Small intestine (tissue), 7 donors: ENCODE data around the gene GAS2L3. TPM values are rescaled to one million over a fixed set of nuclear protein-coding genes. Genes with fewer than 3 reads are reported as not detected.

Experiments used
- DNase-seq, 2 donors: peaks; one replicate each; pipeline versions ENCODE4 v3.0.0 to v3.0.0-alpha.2; 2013
- FAIRE-seq: peaks from 2 replicates; lab custom pipeline; 2012; peaks lifted over from hg19 to GRCh38; lab: Jason Lieb, UNC
- H3K27ac ChIP-seq, 3 donors: one replicate each; pipeline ENCODE4 v1.5.1; 2013; ENCODE audit warnings: low read length in 2 of 3, mild to moderate bottlenecking in 2 of 3, control low read depth in 1 of 3, inconsistent platforms in 1 of 3, low read depth in 1 of 3, moderate library complexity in 1 of 3
- H3K27me3 ChIP-seq, 3 donors: one replicate each; pipeline ENCODE4 v1.6.1; 2013; ENCODE audit warnings: low read length in 3 of 3, inconsistent platforms in 1 of 3; ENCODE audit not compliant: control insufficient read depth in 3 of 3, insufficient read depth in 3 of 3
- H3K36me3 ChIP-seq, 3 donors: one replicate each; pipeline ENCODE4 v1.6.1; 2013; ENCODE audit warnings: low read length in 3 of 3, inconsistent platforms in 1 of 3, low read depth in 1 of 3, mild to moderate bottlenecking in 1 of 3, moderate library complexity in 1 of 3; ENCODE audit not compliant: control insufficient read depth in 3 of 3, insufficient read depth in 2 of 3
- H3K4me1 ChIP-seq, 3 donors: one replicate each; pipeline ENCODE4 v1.6.1; 2013; ENCODE audit warnings: low read length in 2 of 3, inconsistent platforms in 1 of 3, low read depth in 1 of 3, mild to moderate bottlenecking in 1 of 3, moderate library complexity in 1 of 3; ENCODE audit not compliant: control insufficient read depth in 3 of 3, insufficient read depth in 2 of 3
- H3K4me3 ChIP-seq, 3 donors: one replicate each; pipeline ENCODE4 v1.5.1; 2013; ENCODE audit warnings: low read length in 3 of 3, control low read depth in 1 of 3, inconsistent platforms in 1 of 3, low read depth in 1 of 3, mild to moderate bottlenecking in 1 of 3, moderate library complexity in 1 of 3
- H3K9me3 ChIP-seq, 2 donors: one replicate each; pipeline ENCODE4 v1.6.1; 2013; ENCODE audit warnings: low read depth in 1 of 2, low read length in 1 of 2; ENCODE audit not compliant: control insufficient read depth in 2 of 2, insufficient read depth in 1 of 2
- WGBS, 3 donors: extraction: QIAGEN DNeasy Blood & Tissue Kit; methylation state at CpG; one replicate each; pipeline ENCODE4 v1.1.7; 2013; 5-methylcytosine and 5-hydroxymethylcytosine counted together
- polyA plus RNA-seq, 4 donors: library from polyadenylated mRNA; stranded (reverse) in 3 of 4; unstranded in 1 of 4; fragments of 200-250 nt in 3 of 4; fragments of 120-200 nt in 1 of 4; gene quantifications; one replicate each; pipeline versions ENCODE4 v1.2.1 to v1.2.3, GENCODE V29; 2013
- donor health status: healthy with polysubstance abuse.
- donor health status: control.
- donor health status: control.
- donor health status: Bipolar disorder and iron deficiency.
- donor health status: healthy.

The GAS2L3 gene
- polyA plus RNA-seq, 4 donors = 2.2 to 37.4 (median 4.5) TPM

DNA sequence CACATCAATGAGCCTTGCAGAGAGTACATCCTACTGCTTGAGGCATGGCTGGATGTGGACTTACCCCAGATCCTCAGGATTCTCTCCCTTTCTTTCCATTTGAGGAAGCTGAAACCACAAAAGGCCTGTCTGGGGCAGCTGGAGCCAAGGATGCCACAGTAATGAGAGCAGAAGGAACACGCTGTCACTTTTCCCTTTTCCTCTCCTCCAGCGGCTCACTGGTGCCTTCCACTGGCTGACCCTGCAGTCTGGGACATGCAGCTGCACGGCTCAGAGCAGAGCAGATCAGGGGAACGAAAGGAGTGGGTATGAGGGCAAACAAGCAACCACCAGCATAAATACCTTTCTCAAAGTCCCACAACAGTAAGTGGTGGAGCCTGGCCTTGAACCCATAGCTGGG is 78.2 kb downstream of the GAS2L3 start:
- Histone ChIP-seq H3K27me3 (no peaks in the 10 kb centered on the region), H3K36me3 (no peaks in the 10 kb centered on the region), H3K27ac (no peak overlapping the region), H3K9me3 (peaks cover 0 to 3% of the 10 kb centered on the region in 2 donors), H3K4me1 (no peaks in the 10 kb centered on the region), H3K4me3 (no peak overlapping the region)
- DNase-seq (no peak), FAIRE-seq (no peak)
- 76 to 80% (median 79%) methylated on average over 4 of the region's 4 CpGs for WGBS, 3 donors

GRCh38 chr12:100652488-100652887 is 79.0 kb downstream of the GAS2L3 start:
- no peak for FAIRE-seq
- WGBS, 3 donors = 84 to 87% (median 86%) methylated on average over 3 of the region's 3 CpGs
- DNase-seq = no peak

GRCh38 chr12:100656141-100656540 is 82.7 kb downstream of the GAS2L3 start:
- no peak for DNase-seq
- no peaks in the 10 kb centered on the region for H3K9me3 ChIP-seq
- 67 to 77% (median 72%) methylated on average over 4 of the region's 4 CpGs for WGBS, 3 donors
- H3K4me1 ChIP-seq = no peaks in the 10 kb centered on the region
- H3K27ac ChIP-seq = no peak overlapping the region
- H3K36me3 ChIP-seq = no peaks in the 10 kb centered on the region
- FAIRE-seq = no peak
- H3K27me3 ChIP-seq = no peaks in the 10 kb centered on the region
- H3K4me3 ChIP-seq = no peak overlapping the region

More at GRCh38 chr12:100652488-100652887, 79.0 kb downstream of the GAS2L3 start:
- Histone ChIP-seq H3K27ac (no peak overlapping the region), H3K27me3 (no peaks in the 10 kb centered on the region), H3K4me1 (no peaks in the 10 kb centered on the region), H3K9me3 (no peaks in the 10 kb centered on the region), H3K36me3 (no peaks in the 10 kb centered on the region), H3K4me3 (no peak overlapping the region)

- FAIRE-seq (no peak), DNase-seq (no peak)
- Histone ChIP-seq H3K27ac (no peak overlapping the region), H3K36me3 (no peaks in the 10 kb centered on the region), H3K9me3 (no peaks in the 10 kb centered on the region), H3K27me3 (no peaks in the 10 kb centered on the region), H3K4me1 (no peaks in the 10 kb centered on the region), H3K4me3 (no peak overlapping the region)
Observed at GRCh38 chr12:100656856-100657255, 83.4 kb downstream of the GAS2L3 start.

GRCh38 chr12:100661300-100661951 is 87.9 kb downstream of the GAS2L3 start:
- H3K36me3 ChIP-seq = no peaks in the 10 kb centered on the region
- no peak for DNase-seq
- no peak overlapping the region for H3K4me3 ChIP-seq
- 40 to 43% (median 42%) methylated on average over 6 of the region's 6 CpGs for WGBS, 3 donors
- H3K9me3 ChIP-seq = no peaks in the 10 kb centered on the region
- no peak for FAIRE-seq
- H3K4me1 ChIP-seq = no peaks in the 10 kb centered on the region
- no peak overlapping the region for H3K27ac ChIP-seq
- H3K27me3 ChIP-seq = no peaks in the 10 kb centered on the region

- H3K36me3 ChIP-seq = no peaks in the 10 kb centered on the region
- H3K4me1 ChIP-seq = no peaks in the 10 kb centered on the region
- H3K4me3 ChIP-seq = no peak overlapping the region
- H3K27ac ChIP-seq = no peak overlapping the region
- DNase-seq (no peak), FAIRE-seq (no peak)
- H3K9me3 ChIP-seq = no peaks in the 10 kb centered on the region
- H3K27me3 ChIP-seq = peaks cover 0 to 3% (median 0%) of the 10 kb centered on the region in 3 donors
- 49 to 58% (median 56%) methylated on average over 2 of the region's 2 CpGs for WGBS, 3 donors
Observed at GRCh38 chr12:100666588-100666987, 93.1 kb downstream of the GAS2L3 start.

DNA sequence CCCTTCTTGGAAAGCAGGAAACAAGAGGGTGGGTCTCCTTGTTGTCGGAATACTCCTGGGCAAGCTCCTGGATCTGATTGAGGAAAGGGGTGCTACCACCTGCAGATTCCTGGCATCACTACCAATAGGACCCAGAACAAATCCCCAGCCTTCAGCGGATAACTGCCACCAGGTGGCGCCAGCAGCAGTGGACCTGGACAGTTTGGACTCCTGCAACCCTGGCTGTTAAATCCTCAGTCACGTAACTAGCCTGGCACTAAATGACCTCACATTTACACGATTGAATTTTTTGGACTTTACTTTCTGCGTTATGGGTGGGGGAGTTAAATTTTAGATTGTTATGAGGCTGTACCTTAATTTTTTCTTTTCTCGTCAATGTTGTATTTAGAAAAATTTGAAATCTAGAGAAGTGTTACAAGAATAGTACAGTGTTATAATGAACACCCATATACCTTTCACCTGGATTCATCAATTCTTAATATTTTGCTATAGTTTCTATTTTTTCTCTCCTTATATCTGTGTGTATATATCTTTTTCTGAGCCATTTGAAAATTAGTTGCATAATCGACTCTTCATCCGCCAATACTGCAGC is 95.6 kb downstream of the GAS2L3 start:
- Histone ChIP-seq H3K4me1 (no peaks in the 10 kb centered on the region), H3K36me3 (no peaks in the 10 kb centered on the region), H3K9me3 (no peaks in the 10 kb centered on the region), H3K27me3 (peaks cover 0 to 3% (median 0%) of the 10 kb centered on the region in 3 donors), H3K27ac (no peak overlapping the region), H3K4me3 (no peak overlapping the region)
- FAIRE-seq (no peak), DNase-seq (peak; percentile 79 to 83)
- WGBS, 3 donors = 28 to 33% (median 31%) methylated on average over 9 of the region's 9 CpGs

DNA sequence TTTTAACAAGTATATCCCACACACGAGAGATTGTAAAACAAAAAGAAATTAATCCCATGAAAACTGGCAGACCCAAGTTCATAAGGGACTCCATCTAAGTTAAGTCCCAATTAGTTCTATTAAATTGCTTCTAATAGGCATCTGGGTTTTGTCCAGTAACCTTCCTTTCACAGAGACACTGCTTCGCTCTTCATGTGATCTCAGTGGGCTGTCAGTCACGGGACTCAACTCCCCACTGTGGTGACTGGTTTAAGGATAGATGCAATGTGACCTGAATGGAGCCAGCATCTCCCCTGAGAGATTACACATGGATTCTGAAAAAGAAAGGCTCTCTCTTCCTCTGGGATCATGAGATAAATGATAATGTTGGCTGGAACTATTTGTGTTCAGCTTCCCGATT is 96.4 kb downstream of the GAS2L3 start:
- H3K4me1 ChIP-seq = no peaks in the 10 kb centered on the region
- no peak overlapping the region for H3K4me3 ChIP-seq
- WGBS, 3 donors = 73 to 81% (median 76%) methylated on average over 4 of the region's 4 CpGs
- H3K27me3 ChIP-seq = peaks cover 0 to 3% (median 0%) of the 10 kb centered on the region in 3 donors
- DNase-seq (no peak), FAIRE-seq (no peak)
- H3K36me3 ChIP-seq = no peaks in the 10 kb centered on the region
- H3K9me3 ChIP-seq = no peaks in the 10 kb centered on the region
- no peak overlapping the region for H3K27ac ChIP-seq
